Measurements from ENCODE around the gene S100PBP.

GRCh38 chr1:32906654-32907053 is 89.2 kb downstream of the S100PBP start:
- no peak for TF ChIP-seq POLR2AphosphoS5 (IDR thresholded peaks at IDR 0.05; ENCODE audit: insufficient read depth, low read depth, low read length)
- TF ChIP-seq CTCF (IDR thresholded peaks at IDR 0.05; ENCODE audit: extremely low read depth in 1 of 2, insufficient read depth in 1 of 2, low read depth in 1 of 2, low read length in 2 of 2) = no peak
- no peak for TF ChIP-seq MYC (IDR thresholded peaks at IDR 0.05; ENCODE audit: low read depth, low read length)
- TF ChIP-seq JUN (IDR thresholded peaks at IDR 0.05; ENCODE audit: borderline replicate concordance, insufficient read depth, insufficient read length, low read depth) = no peak
- TF ChIP-seq GATA2 (IDR thresholded peaks at IDR 0.05; ENCODE audit: insufficient read depth, insufficient read length, low read depth, low read length) = no peak
- no peak for TF ChIP-seq POLR2A (IDR thresholded peaks at IDR 0.05; ENCODE audit: low read depth, low read length)
- no peak for TF ChIP-seq EZH2 (IDR thresholded peaks at IDR 0.05; ENCODE audit: borderline replicate concordance, low read depth, low read length, severe bottlenecking)
